Measurements from ENCODE around the gene LYZ. TPM values are rescaled to one million over a fixed set of nuclear protein-coding genes. Genes with fewer than 3 reads are reported as not detected.

The LYZ gene
- total RNA-seq, 2 experiments from 2014 or later, result 71.4 to 72.9 TPM

GRCh38 chr12:69334158-69334557 is 14.0 kb upstream of the LYZ start:
- H3K9me3 ChIP-seq (ENCODE audit: control insufficient read depth in 1 of 2, insufficient read depth in 1 of 2, low read length in 2 of 2), result no peaks in the 10 kb centered on the region
- ChIA-PET CTCF (interaction anchor here (1.2 to 2.0 kb wide), 2 partner anchors 13 to 43 kb away, joined by 3 to 4 read pairs; no protein-coding TSS in a partner anchor), POLR2A (no interaction called here)
- no peak overlapping the region for H3K27ac ChIP-seq (ENCODE audit: low read depth in 1 of 2, low read length in 2 of 2)
- no peaks in the 10 kb centered on the region for H3K27me3 ChIP-seq (ENCODE audit: control insufficient read depth in 1 of 2, insufficient read depth in 2 of 2, low read length in 2 of 2)
- peak overlapping the region; percentile 75 for H3K27ac Mint-ChIP-seq
- peaks cover 54% of the 10 kb centered on the region for H3K4me1 Mint-ChIP-seq (ENCODE audit: low read depth)
- peaks cover 8% of the 10 kb centered on the region for H3K36me3 Mint-ChIP-seq (ENCODE audit: low read depth)
- no peaks in the 10 kb centered on the region for H3K27me3 Mint-ChIP-seq
- DNase-seq, result peak in 1 of 14 experiments; percentile 39
- intact Hi-C loops (cut with DNase I, micrococcal nuclease), result loop anchor here in 1 of 2 experiments (5.0 kb wide), 1 partner anchor 42 kb away; no protein-coding TSS in a partner anchor
- no peaks in the 10 kb centered on the region for H3K9me3 Mint-ChIP-seq
- ATAC-seq (ENCODE audit: poor library complexity), result no peak
- peak overlapping the region; percentile 5 for H3K4me3 Mint-ChIP-seq
- no peak overlapping the region for H3K4me3 ChIP-seq (ENCODE audit: low read length)
- H3K4me1 ChIP-seq (ENCODE audit: insufficient read depth, low read length), result peaks cover 28% of the 10 kb centered on the region
- no peak for TF ChIP-seq CTCF (IDR thresholded peaks at IDR 0.05)
- no peaks in the 10 kb centered on the region for H3K36me3 ChIP-seq (ENCODE audit: insufficient read depth, low read length)

- Mint-ChIP-seq H3K27ac (no peak overlapping the region), H3K36me3 (ENCODE audit: low read depth) (no peaks in the 10 kb centered on the region), H3K27me3 (peaks cover 4% of the 10 kb centered on the region), H3K9me3 (no peaks in the 10 kb centered on the region), H3K4me1 (ENCODE audit: low read depth) (peaks cover 24% of the 10 kb centered on the region), H3K4me3 (no peak overlapping the region)
- Histone ChIP-seq H3K4me3 (ENCODE audit: low read length) (no peak overlapping the region), H3K36me3 (ENCODE audit: insufficient read depth, low read length) (no peaks in the 10 kb centered on the region), H3K27ac (ENCODE audit: low read depth in 1 of 2, low read length in 2 of 2) (no peak overlapping the region), H3K27me3 (ENCODE audit: control insufficient read depth in 1 of 2, insufficient read depth in 2 of 2, low read length in 2 of 2) (no peaks in the 10 kb centered on the region), H3K4me1 (ENCODE audit: insufficient read depth, low read length) (peaks cover 12% of the 10 kb centered on the region), H3K9me3 (ENCODE audit: control insufficient read depth in 1 of 2, insufficient read depth in 1 of 2, low read length in 2 of 2) (no peaks in the 10 kb centered on the region)
- no peak for TF ChIP-seq CTCF (IDR thresholded peaks at IDR 0.05)
- no peak for ATAC-seq (ENCODE audit: poor library complexity)
- CTCF ChIA-PET, result no interaction called here
- POLR2A ChIA-PET, result no interaction called here
- DNase-seq, result no peak
- intact Hi-C loops (cut with DNase I, micrococcal nuclease), result no loop called here
Measured at GRCh38 chr12:69337311-69338090, 10.7 kb upstream of the LYZ start.

DNA sequence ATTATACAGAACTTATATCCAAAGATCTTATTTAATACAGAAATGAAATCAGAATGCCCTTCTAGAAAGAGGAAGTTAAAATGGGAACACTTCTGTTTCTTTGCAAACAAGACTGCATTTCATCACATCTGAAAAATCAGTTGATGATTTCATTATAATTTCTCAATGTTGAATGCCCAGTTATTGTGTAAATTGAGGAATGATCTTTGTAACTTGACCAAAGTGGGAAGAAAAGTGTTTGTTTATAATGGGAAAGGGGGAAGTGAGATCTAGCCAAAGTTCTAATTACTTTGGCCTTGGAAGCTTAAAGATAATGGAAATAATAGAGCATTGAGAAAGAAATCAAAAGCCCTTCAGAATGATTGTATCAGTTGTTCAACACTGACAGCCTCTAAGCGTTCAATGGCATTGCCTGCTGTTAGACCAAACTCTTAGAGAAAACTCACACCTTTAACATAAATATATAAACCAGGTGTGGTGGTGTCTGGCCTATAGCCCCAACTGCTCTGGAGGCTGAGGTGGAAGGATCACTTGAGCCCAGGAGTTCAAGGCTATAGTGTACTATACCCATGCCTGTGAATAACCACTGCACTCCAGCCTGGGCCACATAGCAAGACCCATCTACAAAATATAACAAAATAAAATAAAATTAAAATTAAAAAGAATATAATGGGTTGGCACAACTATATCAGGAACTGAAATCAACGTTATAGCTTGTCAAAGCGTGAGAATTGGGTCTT is 9.9 kb upstream of the LYZ start:
- Mint-ChIP-seq H3K27ac (no peak overlapping the region), H3K4me3 (no peak overlapping the region), H3K27me3 (peaks cover 4% of the 10 kb centered on the region), H3K4me1 (ENCODE audit: low read depth) (peaks cover 16% of the 10 kb centered on the region), H3K9me3 (no peaks in the 10 kb centered on the region), H3K36me3 (ENCODE audit: low read depth) (no peaks in the 10 kb centered on the region)
- H3K27me3 ChIP-seq (ENCODE audit: control insufficient read depth in 1 of 2, insufficient read depth in 2 of 2, low read length in 2 of 2), result no peaks in the 10 kb centered on the region
- ATAC-seq (ENCODE audit: poor library complexity) (no peak), DNase-seq (peak in 1 of 14 experiments; percentile 23)
- H3K36me3 ChIP-seq (ENCODE audit: insufficient read depth, low read length), result no peaks in the 10 kb centered on the region
- no peak for TF ChIP-seq CTCF (IDR thresholded peaks at IDR 0.05)
- no peak overlapping the region for H3K27ac ChIP-seq (ENCODE audit: low read depth in 1 of 2, low read length in 2 of 2)
- CTCF ChIA-PET, result no interaction called here
- intact Hi-C loops (cut with DNase I, micrococcal nuclease), result no loop called here
- POLR2A ChIA-PET, result interaction anchor here (1.0 kb wide), 1 partner anchor 8 kb away, joined by 5 read pairs; no protein-coding TSS in a partner anchor
- no peaks in the 10 kb centered on the region for H3K9me3 ChIP-seq (ENCODE audit: control insufficient read depth in 1 of 2, insufficient read depth in 1 of 2, low read length in 2 of 2)
- H3K4me1 ChIP-seq (ENCODE audit: insufficient read depth, low read length), result peaks cover 12% of the 10 kb centered on the region
- no peak overlapping the region for H3K4me3 ChIP-seq (ENCODE audit: low read length)
